ENCODE results near the gene DYSF.

Gene DYSF

GRCh38 chr2:71503837-71504236, 50.5 kb downstream of the DYSF start:
- DNase-seq, result no peak

- no peak for DNase-seq
These were observed 51.2 kb downstream of the DYSF start for GRCh38 chr2:71504611-71505010.

- DNase-seq, result peak; percentile 27 to 30
These were observed 51.9 kb downstream of the DYSF start for GRCh38 chr2:71505086-71505769.

- DNase-seq, result no peak
These were observed 52.4 kb downstream of the DYSF start for GRCh38 chr2:71505770-71506140.

GRCh38 chr2:71506222-71507153, 53.1 kb downstream of the DYSF start:
- DNase-seq, result no peak

GRCh38 chr2:71507476-71507875, 54.1 kb downstream of the DYSF start:
- no peak for DNase-seq

- DNase-seq, result peak; percentile 20 to 45
These were observed 56.9 kb downstream of the DYSF start for GRCh38 chr2:71510196-71510807.

- no peak for DNase-seq
These were observed 57.6 kb downstream of the DYSF start for GRCh38 chr2:71510938-71511337.

- DNase-seq, result no peak
These were observed 58.4 kb downstream of the DYSF start for GRCh38 chr2:71511776-71512175.

GRCh38 chr2:71512386-71512785, 59.0 kb downstream of the DYSF start:
- DNase-seq, result no peak

GRCh38 chr2:71513096-71513495, 59.7 kb downstream of the DYSF start:
- DNase-seq, result no peak

- DNase-seq, result no peak
These were observed 60.4 kb downstream of the DYSF start for GRCh38 chr2:71513721-71514120.

- no peak for DNase-seq
These were observed 63.0 kb downstream of the DYSF start for GRCh38 chr2:71516253-71516888.

- no peak for DNase-seq
These were observed 64.5 kb downstream of the DYSF start for GRCh38 chr2:71517851-71518250.

- DNase-seq, result no peak
These were observed 68.1 kb downstream of the DYSF start for GRCh38 chr2:71521436-71521950.

GRCh38 chr2:71524476-71524875, 71.1 kb downstream of the DYSF start:
- DNase-seq, result no peak

- DNase-seq, result no peak
These were observed 72.8 kb downstream of the DYSF start for GRCh38 chr2:71526141-71526540.

- DNase-seq, result no peak
These were observed 73.6 kb downstream of the DYSF start for GRCh38 chr2:71526975-71527374.

GRCh38 chr2:71528131-71528591, 74.8 kb downstream of the DYSF start:
- no peak for DNase-seq

- DNase-seq, result no peak
These were observed 75.4 kb downstream of the DYSF start for GRCh38 chr2:71528749-71529148.

GRCh38 chr2:71530211-71530610, 76.8 kb downstream of the DYSF start:
- no peak for DNase-seq

GRCh38 chr2:71530641-71531332, 77.4 kb downstream of the DYSF start:
- DNase-seq, result peak; percentile 12

Measured in SHP77 (cell line).